H1 (cell line): ENCODE data around the gene SMYD3. TPM values are rescaled to one million over a fixed set of nuclear protein-coding genes. Genes with fewer than 3 reads are reported as not detected.

ENCODE experiments used
- CTCF ChIP-seq, 3 experiments: IDR thresholded peaks; 1 replicate in 2 of 3; 2 replicates in 1 of 3; pipeline versions ENCODE4 v1.5.1 to v1.6.1; 2011; ENCODE audit warnings: low read length in 3 of 3, mild to moderate bottlenecking in 3 of 3, inconsistent platforms in 2 of 3, low read depth in 1 of 3, moderate library complexity in 1 of 3; ENCODE audit not compliant: insufficient read depth in 1 of 3; ENCODE audit errors: control extremely low read depth in 1 of 3
- polyA plus RNA-seq, 7 experiments: library from polyadenylated mRNA; depleted of rRNA in 3 of 7; stranded (reverse) in 5 of 7; unstranded in 2 of 7; fragments of >200 nt in 5 of 7; fragments of 200-250 nt in 2 of 7; gene quantifications; 1 replicate in 5 of 7; 2 replicates in 1 of 7; 4 replicates in 1 of 7; pipeline versions ENCODE4 v1.2.1 to v1.2.3, GENCODE V29; 2011 to 2013; ENCODE audit warnings: missing spikeins in 2 of 7, mixed read lengths in 2 of 7
- total RNA-seq: library from RNA; stranded (reverse); fragmentation: NEBNext Ultra II Directional; extraction: Animal tissue kit (Norgen Biotek cat#: 25700); gene quantifications from 2 replicates; pipeline ENCODE4 v1.2.1, GENCODE V29; 2021

Gene SMYD3
- total and polyA plus RNA-seq, 2 of the 8 experiments (the other 6 are each of a cell fraction or from before 2014, with no cell fraction given) = 17.3 to 25.4 TPM

GRCh38 chr1:246068619-246069509 is 438.2 kb downstream of the SMYD3 start (continued):
- TF ChIP-seq CTCF (IDR thresholded peaks at IDR 0.05; ENCODE audit: control extremely low read depth in 1 of 3, insufficient read depth in 1 of 3, low read depth in 1 of 3, low read length in 3 of 3) = no peak
- TF ChIP-seq, all 59 proteins: peak for 0
